WTC11 (cell line): ENCODE data around the gene NDUFAF4. TPM values are rescaled to one million over a fixed set of nuclear protein-coding genes. Genes with fewer than 3 reads are reported as not detected.

Experiments used
- ATAC-seq: fragments of 200-7000 bp; cut with Tn5 transposase; 2 replicates; pipeline ENCODE4 v1.10.0; 2021; ENCODE audit warnings: mild to moderate bottlenecking, moderate library complexity
- CTCF ChIA-PET: fragments of 300-600 bp; sonication (Branson Sonifier 250); formaldehyde crosslinking; loops from one replicate; lab custom pipeline; 2021; ENCODE audit warnings: antibody characterized with exemption; lab: Charles Lee
- POLR2A ChIA-PET: fragments of 350-600 bp; sonication (Branson Sonifier 250); formaldehyde crosslinking; loops from one replicate; lab custom pipeline; 2021; ENCODE audit warnings: antibody characterized with exemption; lab: Charles Lee
- DNase-seq: peaks from one replicate; pipeline ENCODE4 v3.0.0; 2021; ENCODE audit warnings: low spot score
- H3K27ac Mint-ChIP-seq: 2 replicates; pipeline ENCODE4 v1.8.0; 2021; ENCODE audit warnings: mixed read lengths
- H3K27me3 Mint-ChIP-seq: 2 replicates; pipeline ENCODE4 v1.8.0; 2021; ENCODE audit warnings: low read depth, mild to moderate bottlenecking, moderate library complexity, mixed read lengths
- H3K36me3 Mint-ChIP-seq: 2 replicates; pipeline ENCODE4 v1.8.0; 2021; ENCODE audit warnings: mixed read lengths
- H3K4me1 Mint-ChIP-seq: 2 replicates; pipeline ENCODE4 v1.8.0; 2022; ENCODE audit warnings: mixed read lengths
- H3K4me3 Mint-ChIP-seq: 2 replicates; pipeline ENCODE4 v1.8.0; 2021; ENCODE audit warnings: mild to moderate bottlenecking, moderate library complexity, mixed read lengths
- H3K9me3 Mint-ChIP-seq: 2 replicates; pipeline ENCODE4 v1.8.0; 2021; ENCODE audit warnings: mixed read lengths
- ARID4B ChIP-seq: sonication (generic); formaldehyde crosslinking; IDR thresholded peaks from 2 replicates; pipeline ENCODE4 v1.8.0; 2023; ENCODE audit warnings: missing genetic modification reagents, mild to moderate bottlenecking, borderline replicate concordance
- ATF2 ChIP-seq: sonication (generic); formaldehyde crosslinking; IDR thresholded peaks from 2 replicates; pipeline ENCODE4 v1.8.1; 2022; ENCODE audit warnings: low read depth, missing genetic modification reagents, borderline replicate concordance
- CDX4 ChIP-seq: fragments of 250-450 bp; sonication (Bioruptor Pico); IDR thresholded peaks from 2 replicates; pipeline ENCODE4 v1.9.0; 2021; ENCODE audit warnings: moderate library complexity, mild to moderate bottlenecking, inconsistent platforms, borderline replicate concordance
- CTCF ChIP-seq: fragments of 200-600 bp; IDR thresholded peaks from 2 replicates; pipeline ENCODE4 v1.8.0; 2022; ENCODE audit warnings: antibody characterized with exemption
- E2F1 ChIP-seq: sonication (generic); formaldehyde crosslinking; IDR thresholded peaks from 2 replicates; pipeline ENCODE4 v1.8.0; 2022; ENCODE audit warnings: mild to moderate bottlenecking, missing genetic modification reagents
- E2F4 ChIP-seq: sonication (generic); formaldehyde crosslinking; IDR thresholded peaks from 2 replicates; pipeline ENCODE4 v1.8.1; 2022; ENCODE audit warnings: low read depth, mild to moderate bottlenecking, moderate library complexity, missing genetic modification reagents, borderline replicate concordance
- E2F5 ChIP-seq: sonication (generic); formaldehyde crosslinking; IDR thresholded peaks from 2 replicates; pipeline ENCODE4 v1.8.1; 2022; ENCODE audit warnings: mild to moderate bottlenecking, moderate library complexity, missing genetic modification reagents
- ETV6 ChIP-seq: sonication (generic); formaldehyde crosslinking; IDR thresholded peaks from 2 replicates; pipeline ENCODE4 v1.8.1; 2022; ENCODE audit warnings: mild to moderate bottlenecking, missing genetic modification reagents
- GABPB1 ChIP-seq: sonication (generic); formaldehyde crosslinking; IDR thresholded peaks from 2 replicates; pipeline ENCODE4 v1.8.1; 2023; ENCODE audit warnings: mild to moderate bottlenecking, missing genetic modification reagents
- HMGA2 ChIP-seq: fragments of 250-450 bp; sonication (Bioruptor Pico); IDR thresholded peaks from 2 replicates; pipeline ENCODE4 v1.4.0; 2021; ENCODE audit warnings: mild to moderate bottlenecking, moderate library complexity
- IRF1 ChIP-seq: sonication (generic); formaldehyde crosslinking; IDR thresholded peaks from 2 replicates; pipeline ENCODE4 v1.8.0; 2023; ENCODE audit warnings: missing genetic modification reagents
- JAZF1 ChIP-seq: fragments of 250-450 bp; sonication (Bioruptor Pico); IDR thresholded peaks from 2 replicates; pipeline ENCODE4 v1.9.0; 2021; ENCODE audit warnings: moderate library complexity, mild to moderate bottlenecking, inconsistent platforms
- JUN ChIP-seq: sonication (generic); formaldehyde crosslinking; IDR thresholded peaks from 2 replicates; pipeline ENCODE4 v1.8.0; 2023; ENCODE audit warnings: mild to moderate bottlenecking, missing genetic modification reagents
- NFYB ChIP-seq: sonication (generic); formaldehyde crosslinking; conservative IDR thresholded peaks from 2 replicates; pipeline ENCODE4 v1.8.0; 2022; ENCODE audit warnings: low read depth, missing genetic modification reagents
- NR1H2 ChIP-seq: sonication (generic); formaldehyde crosslinking; IDR thresholded peaks from 2 replicates; pipeline ENCODE4 v1.9.0; 2021; ENCODE audit warnings: mild to moderate bottlenecking, moderate library complexity, missing genetic modification reagents
- PREB ChIP-seq: sonication (generic); formaldehyde crosslinking; IDR thresholded peaks from 2 replicates; pipeline ENCODE4 v1.8.1; 2022; ENCODE audit warnings: mild to moderate bottlenecking, missing genetic modification reagents, moderate library complexity, borderline replicate concordance
- TEAD1 ChIP-seq: sonication (generic); formaldehyde crosslinking; IDR thresholded peaks from 2 replicates; pipeline ENCODE4 v1.8.0; 2022; ENCODE audit warnings: mild to moderate bottlenecking, missing genetic modification reagents
- USF1 ChIP-seq: sonication (generic); formaldehyde crosslinking; IDR thresholded peaks from 2 replicates; pipeline ENCODE4 v1.8.0; 2022; ENCODE audit warnings: mild to moderate bottlenecking, missing genetic modification reagents
- ZMAT4 ChIP-seq: fragments of 250-450 bp; sonication (Bioruptor Pico); IDR thresholded peaks from 2 replicates; pipeline ENCODE4 v1.9.0; 2021; ENCODE audit warnings: mild to moderate bottlenecking
- ZNF138 ChIP-seq: sonication (generic); formaldehyde crosslinking; conservative IDR thresholded peaks from 2 replicates; pipeline ENCODE4 v1.8.1; 2022; ENCODE audit warnings: mild to moderate bottlenecking, moderate library complexity, missing genetic modification reagents
- total RNA-seq: library from RNA; stranded (reverse); gene quantifications from 3 replicates; pipeline ENCODE4 v1.2.3, GENCODE V29; 2021

The NDUFAF4 gene
- total RNA-seq, 1 experiment from 2014 or later: 75.8 TPM

- TF ChIP-seq E2F1 (CRISPR knock-in tag) (no peak), PREB (no peak), TEAD1 (CRISPR knock-in tag) (no peak), E2F4 (CRISPR knock-in tag) (no peak), NFYB (CRISPR knock-in tag) (no peak), CTCF (no peak), JUN (CRISPR knock-in tag) (no peak), ETV6 (no peak), JAZF1 (no peak)
Observed at GRCh38 chr6:96909811-96910210, 12.1 kb upstream of the NDUFAF4 start (continued).

GRCh38 chr6:96907498-96907897, 9.8 kb upstream of the NDUFAF4 start:
- Mint-ChIP-seq H3K27me3 (peaks cover 4% of the 10 kb centered on the region), H3K4me3 (no peak overlapping the region), H3K4me1 (peaks cover 12% of the 10 kb centered on the region), H3K27ac (no peak overlapping the region), H3K9me3 (no peaks in the 10 kb centered on the region), H3K36me3 (no peaks in the 10 kb centered on the region)
- DNase-seq (no peak), ATAC-seq (no peak)
- POLR2A ChIA-PET: no interaction called here
- no peak for TF ChIP-seq NR1H2 (CRISPR knock-in tag)
- TF ChIP-seq ZMAT4 (CRISPR knock-in tag): no peak
- no peak for TF ChIP-seq IRF1 (CRISPR knock-in tag)
- no peak for TF ChIP-seq ARID4B (CRISPR knock-in tag)
- TF ChIP-seq GABPB1 (CRISPR knock-in tag): no peak
- no peak for TF ChIP-seq HMGA2 (CRISPR knock-in tag)
- TF ChIP-seq E2F5 (CRISPR knock-in tag): no peak
- no peak for TF ChIP-seq CDX4
- no peak for TF ChIP-seq ZNF138 (CRISPR knock-in tag)
- no peak for TF ChIP-seq PREB
- no peak for TF ChIP-seq ATF2 (CRISPR knock-in tag)
- TF ChIP-seq USF1 (CRISPR knock-in tag): no peak
- CTCF ChIA-PET: interaction anchor here (1.5 kb wide), 1 partner anchor 152 kb away, joined by 4 read pairs; no protein-coding TSS in a partner anchor
